C4-2B (cell line): ENCODE data around the gene HTR4.

ENCODE experiments used
- H3K27ac ChIP-seq: fragments of 450-650 bp; 2 replicates; pipeline ENCODE4 v1.5.1; 2017
- CTCF ChIP-seq: fragments of 450-650 bp; conservative IDR thresholded peaks from 2 replicates; pipeline ENCODE4 v1.5.1; 2017; ENCODE audit warnings: mild to moderate bottlenecking
- ZFX ChIP-seq: fragments of 450-650 bp; IDR thresholded peaks from 2 replicates; pipeline ENCODE4 v1.6.1; 2017

HTR4 gene

GRCh38 chr5:148660346-148660660, 6.0 kb upstream of the HTR4 start:
- H3K27ac ChIP-seq = no peak overlapping the region
- no peak for TF ChIP-seq ZFX
- TF ChIP-seq CTCF = no peak

- H3K27ac ChIP-seq = no peak overlapping the region
- TF ChIP-seq CTCF = no peak
- TF ChIP-seq ZFX = no peak
These were observed 5.5 kb upstream of the HTR4 start for GRCh38 chr5:148659641-148660345.

GRCh38 chr5:148653291-148653835, 964 bp downstream of the HTR4 start:
- no peak for TF ChIP-seq CTCF
- TF ChIP-seq ZFX = no peak
- no peak overlapping the region for H3K27ac ChIP-seq

- TF ChIP-seq CTCF (no peak), ZFX (no peak)
- no peak overlapping the region for H3K27ac ChIP-seq
These were observed 2.8 kb downstream of the HTR4 start for GRCh38 chr5:148651528-148651927.

DNA sequence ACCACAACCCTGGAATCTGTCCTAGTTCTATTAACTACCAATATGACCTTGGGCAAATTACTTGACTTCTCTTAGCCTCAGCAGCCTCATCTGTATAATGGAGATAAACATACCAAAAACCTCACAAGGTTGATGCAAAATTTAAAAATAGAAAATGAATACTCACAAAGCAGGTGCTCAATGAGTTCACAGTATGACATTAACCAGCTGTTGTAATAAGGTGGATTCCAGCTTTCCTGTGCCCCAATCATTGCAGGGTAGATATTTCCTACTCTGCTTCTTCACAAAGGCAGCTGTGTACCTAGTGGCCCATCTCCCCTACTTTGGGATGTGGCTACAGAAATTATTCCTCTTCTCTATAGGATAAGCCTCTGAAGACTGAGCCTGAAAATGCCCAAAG, 8.8 kb downstream of the HTR4 start:
- TF ChIP-seq ZFX (no peak), CTCF (no peak)
- H3K27ac ChIP-seq = no peak overlapping the region

DNA sequence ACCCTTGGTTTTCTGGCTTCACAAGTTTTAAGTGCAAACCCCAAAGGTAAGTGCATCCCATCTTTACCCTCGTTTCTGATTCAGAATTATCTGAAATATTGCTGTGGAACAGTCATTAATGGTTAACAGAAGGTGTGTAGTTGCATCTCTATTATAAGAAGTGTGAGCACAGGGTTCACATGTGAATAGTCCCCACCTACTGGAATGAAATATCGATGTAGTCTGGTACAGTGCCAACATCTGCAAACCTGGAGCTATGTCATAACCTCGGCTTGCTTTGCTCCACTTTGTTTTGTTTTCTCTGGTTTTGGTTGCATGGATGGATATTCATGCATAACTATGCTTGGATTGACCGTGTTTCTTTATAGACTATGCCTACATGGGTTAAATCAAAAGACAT, 12.6 kb downstream of the HTR4 start:
- no peak overlapping the region for H3K27ac ChIP-seq
- TF ChIP-seq ZFX (no peak), CTCF (no peak)

DNA sequence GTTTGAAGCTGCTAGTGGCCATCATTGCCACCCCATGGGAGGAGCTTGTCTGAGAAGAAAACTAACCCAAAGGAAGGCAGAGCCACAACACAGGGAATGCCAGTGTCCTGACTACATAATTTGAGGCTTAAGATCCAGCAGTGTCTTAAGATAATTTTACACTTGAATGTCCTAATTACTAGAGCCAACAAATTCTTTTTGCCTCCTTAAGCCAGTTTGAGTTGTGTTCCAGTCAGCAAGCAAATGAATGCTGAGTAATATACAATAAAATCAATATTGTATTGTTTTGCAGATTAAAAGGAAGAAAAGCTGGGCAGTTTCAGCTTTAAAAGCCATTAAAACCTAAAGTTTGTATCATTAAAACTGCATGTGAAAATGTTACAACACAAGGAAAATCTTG, 13.9 kb downstream of the HTR4 start:
- TF ChIP-seq CTCF (no peak), ZFX (no peak)
- no peak overlapping the region for H3K27ac ChIP-seq
